HepG2 (cell line): ENCODE measurements around the gene SERPINA3. TPM values are rescaled to one million over a fixed set of nuclear protein-coding genes. Genes with fewer than 3 reads are reported as not detected.
A peak's percentile ranks its signal among the peaks of the same experiment; 100 is the strongest.

Experiments used
- ATM ChIP-seq: fragments of 450-650 bp; IDR thresholded peaks from 2 replicates; pipeline ENCODE4 v1.7.1; 2017; ENCODE audit warnings: mild to moderate bottlenecking, borderline replicate concordance
- BHLHE40 ChIP-seq: IDR thresholded peaks from 2 replicates; pipeline ENCODE4 v1.6.1; 2011; ENCODE audit warnings: low read length, improper control_type of control experiment
- CHCHD3 ChIP-seq: sonication (generic); formaldehyde crosslinking; IDR thresholded peaks from 2 replicates; pipeline ENCODE4 v1.8.0; 2022; ENCODE audit warnings: mild to moderate bottlenecking, missing genetic modification reagents, moderate library complexity
- DMAP1 ChIP-seq: IDR thresholded peaks from 2 replicates; pipeline ENCODE4 v1.6.1; 2016
- DRAP1 ChIP-seq: IDR thresholded peaks from 2 replicates; pipeline ENCODE4 v1.6.1; 2016; ENCODE audit warnings: missing genetic modification reagents, missing compliant biosample characterization
- KLF16 ChIP-seq, 2 experiments: sonication (generic) in 1 of 2; formaldehyde crosslinking in 1 of 2; IDR thresholded peaks; 2 replicates each; pipeline versions ENCODE4 v1.6.1 to v1.8.0; 2016 to 2023; ENCODE audit warnings: missing genetic modification reagents in 2 of 2, missing compliant biosample characterization in 1 of 2
- MEF2D ChIP-seq: sonication (generic); formaldehyde crosslinking; IDR thresholded peaks from 2 replicates; pipeline ENCODE4 v1.5.1; 2020; ENCODE audit warnings: mild to moderate bottlenecking, missing genetic modification reagents
- PAX8 ChIP-seq: sonication (generic); formaldehyde crosslinking; IDR thresholded peaks from 2 replicates; pipeline ENCODE4 v1.8.0; 2022; ENCODE audit warnings: mild to moderate bottlenecking, missing genetic modification reagents, borderline replicate concordance
- STAT6 ChIP-seq: sonication (generic); formaldehyde crosslinking; IDR thresholded peaks from 2 replicates; pipeline ENCODE4 v1.4.0; 2020; ENCODE audit warnings: missing genetic modification reagents, mild to moderate bottlenecking, borderline replicate concordance
- TP53 ChIP-seq: sonication (generic); formaldehyde crosslinking; conservative IDR thresholded peaks from 2 replicates; pipeline ENCODE4 v1.4.0; 2020; ENCODE audit warnings: missing genetic modification reagents
- ZBTB7B ChIP-seq: sonication (generic); formaldehyde crosslinking; IDR thresholded peaks from 2 replicates; pipeline ENCODE4 v1.4.0; 2020; ENCODE audit warnings: missing genetic modification reagents
- ZFP82 ChIP-seq: sonication (generic); formaldehyde crosslinking; IDR thresholded peaks from 2 replicates; pipeline ENCODE4 v1.5.1; 2020; ENCODE audit warnings: mild to moderate bottlenecking, missing genetic modification reagents, borderline replicate concordance
- ZNF160 ChIP-seq: sonication (generic); formaldehyde crosslinking; IDR thresholded peaks from 2 replicates; pipeline ENCODE4 v1.8.0; 2022; ENCODE audit warnings: mild to moderate bottlenecking, inconsistent platforms, missing genetic modification reagents
- ZNF24 ChIP-seq: fragments of 450-650 bp; IDR thresholded peaks from 2 replicates; pipeline ENCODE4 v1.6.1; 2017; ENCODE audit warnings: antibody characterized with exemption, mild to moderate bottlenecking
- ZNF296 ChIP-seq: sonication (generic); formaldehyde crosslinking; conservative IDR thresholded peaks from 2 replicates; pipeline ENCODE4 v1.5.0; 2020; ENCODE audit warnings: mild to moderate bottlenecking, missing genetic modification reagents
- ZNF530 ChIP-seq: sonication (generic); formaldehyde crosslinking; IDR thresholded peaks from 2 replicates; pipeline ENCODE4 v1.5.0; 2020; ENCODE audit warnings: low read depth, mild to moderate bottlenecking, missing genetic modification reagents
- ZNF563 ChIP-seq: sonication (generic); formaldehyde crosslinking; IDR thresholded peaks from 2 replicates; pipeline ENCODE4 v1.8.0; 2022; ENCODE audit warnings: mild to moderate bottlenecking, moderate library complexity, missing genetic modification reagents
- ZNF569 ChIP-seq: sonication (generic); formaldehyde crosslinking; IDR thresholded peaks from 2 replicates; pipeline ENCODE4 v1.5.0; 2020; ENCODE audit warnings: mild to moderate bottlenecking, missing genetic modification reagents, moderate library complexity, borderline replicate concordance
- ZNF607 ChIP-seq: sonication (generic); formaldehyde crosslinking; IDR thresholded peaks from 2 replicates; pipeline ENCODE4 v1.5.1; 2020; ENCODE audit warnings: missing genetic modification reagents, mild to moderate bottlenecking, borderline replicate concordance
- ZNF749 ChIP-seq: sonication (generic); formaldehyde crosslinking; IDR thresholded peaks from 2 replicates; pipeline ENCODE4 v1.8.0; 2022; ENCODE audit warnings: mild to moderate bottlenecking, missing genetic modification reagents, moderate library complexity, borderline replicate concordance
- polyA plus RNA-seq, 8 experiments: library from polyadenylated mRNA; depleted of rRNA in 3 of 8; stranded (reverse) in 7 of 8; unstranded in 1 of 8; fragments of >200 nt; fragmentation: Illumina TruSeq in 4 of 8; extraction: Trizol in 4 of 8; gene quantifications; 2 replicates each; pipeline versions ENCODE4 v1.2.1 to v1.2.3, GENCODE V29; 2011 to 2016; ENCODE audit warnings: low read depth in 4 of 8, missing spikeins in 1 of 8, mixed read lengths in 1 of 8; ENCODE audit not compliant: insufficient read depth in 1 of 8
- total RNA-seq, 5 experiments: library from RNA; depleted of rRNA; stranded (reverse); fragments of >200 nt; fragmentation: Illumina TruSeq; extraction: Trizol; gene quantifications; 2 replicates each; pipeline ENCODE4 v1.2.3, GENCODE V29; 2016; ENCODE audit warnings: low read depth in 1 of 5
- TF ChIP-seq, protein P1 (sequence below): sonication (generic); formaldehyde crosslinking; IDR thresholded peaks from 2 replicates; pipeline ENCODE4 v1.5.0; 2020; ENCODE audit warnings: missing genetic modification reagents
- TF ChIP-seq, protein P2 (sequence below): sonication (generic); formaldehyde crosslinking; IDR thresholded peaks from 2 replicates; pipeline ENCODE4 v1.5.1; 2020; ENCODE audit warnings: mild to moderate bottlenecking, missing genetic modification reagents, moderate library complexity

SERPINA3 gene
- total and polyA plus RNA-seq, 2 of the 13 experiments (the other 11 are each of a cell fraction or from before 2014, with no cell fraction given): 825 to 2,200 TPM

- TF ChIP-seq, protein P1, sequence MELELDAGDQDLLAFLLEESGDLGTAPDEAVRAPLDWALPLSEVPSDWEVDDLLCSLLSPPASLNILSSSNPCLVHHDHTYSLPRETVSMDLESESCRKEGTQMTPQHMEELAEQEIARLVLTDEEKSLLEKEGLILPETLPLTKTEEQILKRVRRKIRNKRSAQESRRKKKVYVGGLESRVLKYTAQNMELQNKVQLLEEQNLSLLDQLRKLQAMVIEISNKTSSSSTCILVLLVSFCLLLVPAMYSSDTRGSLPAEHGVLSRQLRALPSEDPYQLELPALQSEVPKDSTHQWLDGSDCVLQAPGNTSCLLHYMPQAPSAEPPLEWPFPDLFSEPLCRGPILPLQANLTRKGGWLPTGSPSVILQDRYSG (CRISPR knock-in tag): no peak
- TF ChIP-seq ZNF749 (CRISPR knock-in tag): no peak
- no peak for TF ChIP-seq ZNF530 (CRISPR knock-in tag)
- no peak for TF ChIP-seq CHCHD3 (CRISPR knock-in tag)
- no peak for TF ChIP-seq ZNF569 (CRISPR knock-in tag)
- TF ChIP-seq DRAP1: peak; percentile 91
- no peak for TF ChIP-seq ZBTB7B
- no peak for TF ChIP-seq ZNF563
- 0 out of 2 replicates have a peak, but pooled peaks have one; percentile 16 for TF ChIP-seq MEF2D
- no peak; the same call in 1 of the 2 replicates for TF ChIP-seq ZNF160
- TF ChIP-seq KLF16 (CRISPR knock-in tag; IDR thresholded peaks at IDR 0.05): peak in 1 of 2 experiments; percentile 26; a peak in 1 of 4 replicates
- no peak for TF ChIP-seq ATM
- TF ChIP-seq, protein P2, sequence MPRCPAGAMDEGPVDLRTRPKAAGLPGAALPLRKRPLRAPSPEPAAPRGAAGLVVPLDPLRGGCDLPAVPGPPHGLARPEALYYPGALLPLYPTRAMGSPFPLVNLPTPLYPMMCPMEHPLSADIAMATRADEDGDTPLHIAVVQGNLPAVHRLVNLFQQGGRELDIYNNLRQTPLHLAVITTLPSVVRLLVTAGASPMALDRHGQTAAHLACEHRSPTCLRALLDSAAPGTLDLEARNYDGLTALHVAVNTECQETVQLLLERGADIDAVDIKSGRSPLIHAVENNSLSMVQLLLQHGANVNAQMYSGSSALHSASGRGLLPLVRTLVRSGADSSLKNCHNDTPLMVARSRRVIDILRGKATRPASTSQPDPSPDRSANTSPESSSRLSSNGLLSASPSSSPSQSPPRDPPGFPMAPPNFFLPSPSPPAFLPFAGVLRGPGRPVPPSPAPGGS (CRISPR knock-in tag): peak; percentile 84
- peak; percentile 51; the same call in 1 of the 2 replicates for TF ChIP-seq DMAP1 (CRISPR knock-in tag)
- TF ChIP-seq ZNF607: peak; percentile 16; the same call in 1 of the 2 replicates
- TF ChIP-seq ZFP82: no peak
- TF ChIP-seq ZNF296: no peak
- TF ChIP-seq ZNF24: no peak
- no peak for TF ChIP-seq BHLHE40
- no peak for TF ChIP-seq STAT6 (CRISPR knock-in tag)
- TF ChIP-seq PAX8 (CRISPR knock-in tag): no peak
- 0 out of 2 replicates have a peak, but pooled peaks have one; percentile 7 for TF ChIP-seq TP53 (CRISPR knock-in tag)
These were observed 30.8 kb upstream of the SERPINA3 start, which contains the start of gene SERPINA5 (continued) for GRCh38 chr14:94581127-94581999.
